ENCODE results near the gene MMRN2.
"Not testable (repeated sequence)": the region's sequence is repeated elsewhere in the genome, so short reads cannot be mapped to it uniquely, and the experiment has no call there.

The MMRN2 gene

GRCh38 chr10:86988520-86988919, 31.1 kb upstream of the MMRN2 start:
- H3K4me1 Mint-ChIP-seq = no peaks in the 10 kb centered on the region
- no peaks in the 10 kb centered on the region for H3K27me3 Mint-ChIP-seq (ENCODE audit: low read depth)
- H3K36me3 Mint-ChIP-seq (ENCODE audit: low read depth) = no peaks in the 10 kb centered on the region
- no peak overlapping the region for H3K4me3 Mint-ChIP-seq
- H3K9me3 Mint-ChIP-seq = no peaks in the 10 kb centered on the region
- H3K27ac Mint-ChIP-seq = no peak overlapping the region
- TF ChIP-seq CTCF (IDR thresholded peaks at IDR 0.05; ENCODE audit: unreplicated experiment in 3 of 3) = no peak

GRCh38 chr10:86984498-86984897, 27.1 kb upstream of the MMRN2 start:
- H3K36me3 Mint-ChIP-seq (ENCODE audit: low read depth); H3K27ac Mint-ChIP-seq; H3K4me3 Mint-ChIP-seq; H3K27me3 Mint-ChIP-seq (ENCODE audit: low read depth); H3K9me3 Mint-ChIP-seq: not testable (repeated sequence)
- peaks cover 17% of the 10 kb centered on the region for H3K4me1 Mint-ChIP-seq

- no peak overlapping the region for H3K27ac Mint-ChIP-seq
- H3K4me1 Mint-ChIP-seq = peaks cover 32% of the 10 kb centered on the region
- H3K36me3 Mint-ChIP-seq (ENCODE audit: low read depth) = no peaks in the 10 kb centered on the region
- no peaks in the 10 kb centered on the region for H3K27me3 Mint-ChIP-seq (ENCODE audit: low read depth)
- TF ChIP-seq CTCF (IDR thresholded peaks at IDR 0.05; ENCODE audit: unreplicated experiment in 3 of 3) = no peak
- H3K4me3 Mint-ChIP-seq = no peak overlapping the region
- H3K9me3 Mint-ChIP-seq = peaks cover 2% of the 10 kb centered on the region
Measured at GRCh38 chr10:86981716-86982115, 24.3 kb upstream of the MMRN2 start.

DNA sequence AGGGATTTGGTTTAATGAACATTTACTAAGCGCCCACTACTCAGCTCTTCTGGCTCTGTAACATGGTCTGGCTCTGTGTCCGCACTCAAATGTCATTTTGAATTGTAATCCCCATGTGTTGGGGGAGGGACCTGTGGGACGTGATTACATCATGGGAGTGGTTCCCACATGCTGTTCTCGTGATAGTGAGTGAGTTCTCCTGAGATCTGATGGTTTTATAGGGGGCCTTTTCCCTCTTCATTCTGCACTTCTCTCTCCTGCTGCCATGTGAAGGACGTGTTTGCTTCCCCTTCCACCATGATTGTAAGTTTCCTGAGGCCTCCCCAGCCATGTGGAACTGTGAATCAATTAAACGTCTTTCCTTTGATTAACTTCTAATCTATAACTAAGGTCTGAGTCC, 23.6 kb upstream of the MMRN2 start:
- Mint-ChIP-seq H3K27ac (peak overlapping the region in 1 of 3 experiments; percentile 19), H3K4me1 (peaks cover 32% of the 10 kb centered on the region)
- H3K27me3 Mint-ChIP-seq (ENCODE audit: low read depth); H3K4me3 Mint-ChIP-seq; H3K36me3 Mint-ChIP-seq (ENCODE audit: low read depth); H3K9me3 Mint-ChIP-seq: not testable (repeated sequence)

DNA sequence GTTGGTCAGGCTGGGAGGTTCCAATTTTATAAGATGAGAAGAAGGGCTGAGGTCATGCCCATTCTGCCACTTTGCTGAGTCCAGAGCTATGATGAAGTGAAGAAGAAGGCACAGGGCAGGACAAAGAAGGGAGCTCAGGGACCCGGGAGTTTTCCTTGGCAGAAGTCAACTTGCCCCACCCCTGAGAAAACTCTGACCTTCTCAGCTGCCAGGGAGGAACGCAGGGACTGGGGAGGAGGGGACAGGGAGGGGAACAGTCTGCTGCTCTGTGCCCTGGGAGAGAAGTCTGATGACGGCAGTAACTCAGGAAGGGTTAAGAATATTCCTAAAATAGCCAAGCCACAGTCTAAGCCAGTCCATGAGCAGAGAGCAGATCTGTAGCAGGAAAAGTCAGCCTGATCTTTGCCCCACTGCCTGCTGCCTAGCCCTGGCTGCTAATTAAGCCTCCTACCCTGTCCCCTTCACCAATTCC, 22.6 kb upstream of the MMRN2 start:
- no peak overlapping the region for H3K27ac Mint-ChIP-seq
- no peak overlapping the region for H3K4me3 Mint-ChIP-seq
- H3K27me3 Mint-ChIP-seq (ENCODE audit: low read depth) = no peaks in the 10 kb centered on the region
- H3K4me1 Mint-ChIP-seq = peaks cover 32% of the 10 kb centered on the region
- H3K9me3 Mint-ChIP-seq = peaks cover 2% of the 10 kb centered on the region
- no peak for TF ChIP-seq CTCF (IDR thresholded peaks at IDR 0.05; ENCODE audit: unreplicated experiment in 3 of 3)
- no peaks in the 10 kb centered on the region for H3K36me3 Mint-ChIP-seq (ENCODE audit: low read depth)

GRCh38 chr10:86979296-86979818, 21.9 kb upstream of the MMRN2 start:
- Mint-ChIP-seq H3K9me3 (peaks cover 2% of the 10 kb centered on the region), H3K4me3 (no peak overlapping the region)

GRCh38 chr10:86978457-86978856, 21.0 kb upstream of the MMRN2 start:
- H3K4me3 Mint-ChIP-seq; H3K27me3 Mint-ChIP-seq (ENCODE audit: low read depth); H3K9me3 Mint-ChIP-seq; H3K36me3 Mint-ChIP-seq (ENCODE audit: low read depth): not testable (repeated sequence)
- Mint-ChIP-seq H3K4me1 (peaks cover 32% of the 10 kb centered on the region), H3K27ac (peak overlapping the region in 2 of 3 experiments; percentile 1 to 81)

More at GRCh38 chr10:86979296-86979818, 21.9 kb upstream of the MMRN2 start:
- H3K36me3 Mint-ChIP-seq (ENCODE audit: low read depth) = no peaks in the 10 kb centered on the region
- TF ChIP-seq CTCF (IDR thresholded peaks at IDR 0.05; ENCODE audit: unreplicated experiment in 3 of 3) = no peak
- no peaks in the 10 kb centered on the region for H3K27me3 Mint-ChIP-seq (ENCODE audit: low read depth)
- peaks cover 32% of the 10 kb centered on the region for H3K4me1 Mint-ChIP-seq
- H3K27ac Mint-ChIP-seq = no peak overlapping the region

Measured in nephron (organoid).